DOHH2 (cell line): ENCODE data around the gene ACHE.

Experiments
- H3F3A ChIP-seq: fragments of 200-600 bp; sonication (generic), shearing (Covaris generic); 2 replicates; pipeline ENCODE4 v1.6.0; 2016; ENCODE audit warnings: antibody characterized with exemption, mild to moderate bottlenecking; ENCODE audit not compliant: control insufficient read depth, insufficient read depth
- H3K27ac ChIP-seq: fragments of 200-600 bp; sonication (generic); 2 replicates; pipeline ENCODE4 v1.5.1; 2014; ENCODE audit warnings: low read depth, mild to moderate bottlenecking, low read length, moderate library complexity
- H3K27me3 ChIP-seq: fragments of 200-600 bp; sonication (generic); 2 replicates; pipeline ENCODE4 v1.6.1; 2014; ENCODE audit warnings: mild to moderate bottlenecking, low read length, mixed read lengths; ENCODE audit not compliant: control insufficient read depth
- H3K36me3 ChIP-seq: fragments of 200-600 bp; sonication (generic); 2 replicates; pipeline ENCODE4 v1.6.1; 2014; ENCODE audit warnings: mild to moderate bottlenecking, low read length, moderate library complexity, mixed read lengths; ENCODE audit not compliant: control insufficient read depth
- H3K4me1 ChIP-seq: fragments of 200-600 bp; sonication (generic); 2 replicates; pipeline ENCODE4 v1.6.1; 2014; ENCODE audit warnings: mild to moderate bottlenecking, low read length, mixed read lengths; ENCODE audit not compliant: control insufficient read depth
- H3K4me2 ChIP-seq: fragments of 200-600 bp; sonication (generic); 2 replicates; pipeline ENCODE4 v1.6.0; 2014; ENCODE audit warnings: mild to moderate bottlenecking, low read length, moderate library complexity
- H3K4me3 ChIP-seq: fragments of 200-600 bp; sonication (generic); 2 replicates; pipeline ENCODE4 v1.5.1; 2014; ENCODE audit warnings: mild to moderate bottlenecking, low read length, mixed read lengths
- H3K79me2 ChIP-seq: fragments of 200-600 bp; sonication (generic); 2 replicates; pipeline ENCODE4 v1.6.1; 2014; ENCODE audit warnings: mild to moderate bottlenecking, low read length, mixed read lengths; ENCODE audit not compliant: control insufficient read depth
- H3K9me2 ChIP-seq: fragments of 200-600 bp; sonication (generic); replicated peaks from 2 replicates; pipeline ENCODE4 v1.6.1; 2014; ENCODE audit warnings: mild to moderate bottlenecking, low read length, mixed read lengths; ENCODE audit not compliant: control insufficient read depth
- H3K9me3 ChIP-seq: fragments of 200-600 bp; sonication (generic); 2 replicates; pipeline ENCODE4 v1.6.1; 2014; ENCODE audit warnings: antibody characterized with exemption, low read length, mixed read lengths; ENCODE audit not compliant: control insufficient read depth, insufficient read depth
- H4K20me1 ChIP-seq: fragments of 200-600 bp; sonication (generic); 2 replicates; pipeline ENCODE4 v1.6.0; 2014; ENCODE audit warnings: low read depth, mild to moderate bottlenecking, antibody characterized with exemption, low read length, moderate library complexity; ENCODE audit not compliant: control insufficient read depth, insufficient read depth
- CTCF ChIP-seq: fragments of 200-600 bp; sonication (generic); IDR thresholded peaks from one replicate; pipeline ENCODE4 v1.5.1; 2014; ENCODE audit warnings: antibody characterized with exemption, mild to moderate bottlenecking, low read depth, low read length; ENCODE audit not compliant: poor library complexity, severe bottlenecking
- EZH2phosphoT487 ChIP-seq: fragments of 200-600 bp; sonication (generic); IDR thresholded peaks from 2 replicates; pipeline ENCODE4 v1.6.1; 2017; ENCODE audit warnings: borderline replicate concordance, mild to moderate bottlenecking, antibody characterized with exemption, low read length, moderate library complexity, mixed read lengths

ACHE gene

GRCh38 chr7:100875356-100875751, 20.3 kb downstream of the ACHE start:
- Histone ChIP-seq H3K4me1 (peaks cover 51% of the 10 kb centered on the region), H4K20me1 (peaks cover 28% of the 10 kb centered on the region), H3K9me3 (no peaks in the 10 kb centered on the region), H3K9me2 (no peaks in the 10 kb centered on the region), H3K27me3 (no peaks in the 10 kb centered on the region), H3K4me3 (peak overlapping the region; percentile 93), H3K79me2 (peaks cover 73% of the 10 kb centered on the region), H3K4me2 (peak overlapping the region; percentile 95), H3K27ac (peak overlapping the region; percentile 78), H3F3A (peaks cover 12% of the 10 kb centered on the region), H3K36me3 (peaks cover 92% of the 10 kb centered on the region)
- TF ChIP-seq CTCF = no peak
- no peak for TF ChIP-seq EZH2phosphoT487

GRCh38 chr7:100874577-100875355, 20.9 kb downstream of the ACHE start, which contains the start of gene SRRT:
SRRT (plus strand) TSS chr7:100875103; CDS start chr7:100875591, 488 bp downstream.
- Histone ChIP-seq H3K9me3 (no peaks in the 10 kb centered on the region), H3K36me3 (peaks cover 91% of the 10 kb centered on the region), H3K27ac (peak within 1 kb of the TSS; percentile 78), H4K20me1 (peaks cover 28% of the 10 kb centered on the region), H3K4me3 (peak within 1 kb of the TSS; percentile 93), H3K4me1 (peaks cover 49% of the 10 kb centered on the region), H3K27me3 (no peaks in the 10 kb centered on the region), H3K9me2 (no peaks in the 10 kb centered on the region), H3K4me2 (peak within 1 kb of the TSS; percentile 95), H3K79me2 (peaks cover 71% of the 10 kb centered on the region), H3F3A (peaks cover 12% of the 10 kb centered on the region)
- TF ChIP-seq EZH2phosphoT487 (no peak), CTCF (no peak)

GRCh38 chr7:100874300-100874576, 21.4 kb downstream of the ACHE start:
- Histone ChIP-seq H3K4me2 (peak overlapping the region; percentile 95), H3F3A (peaks cover 12% of the 10 kb centered on the region), H3K9me3 (no peaks in the 10 kb centered on the region), H3K27ac (peak overlapping the region; percentile 78), H3K9me2 (no peaks in the 10 kb centered on the region), H4K20me1 (peaks cover 25% of the 10 kb centered on the region), H3K27me3 (no peaks in the 10 kb centered on the region), H3K79me2 (peaks cover 69% of the 10 kb centered on the region), H3K36me3 (peaks cover 86% of the 10 kb centered on the region), H3K4me3 (peak overlapping the region; percentile 93), H3K4me1 (peaks cover 49% of the 10 kb centered on the region)
- TF ChIP-seq EZH2phosphoT487 (no peak), CTCF (no peak)
